NCI-H510A treated with DMSO at 0.1 percent for 48 hours (cell line): ENCODE data around the gene MIER2.

ENCODE experiments used
- DNase-seq: peaks from one replicate; lab custom pipeline; 2025; lab: John Stamatoyannopoulos, UW

MIER2 gene

GRCh38 chr19:330503-330902, 14.1 kb downstream of the MIER2 start:
- no peak for DNase-seq

GRCh38 chr19:329876-330275, 14.7 kb downstream of the MIER2 start:
- DNase-seq: no peak

GRCh38 chr19:328025-328505, 16.5 kb downstream of the MIER2 start:
- no peak for DNase-seq

GRCh38 chr19:327291-328024, 17.1 kb downstream of the MIER2 start:
- DNase-seq: no peak

GRCh38 chr19:326871-327270, 17.7 kb downstream of the MIER2 start:
- no peak for DNase-seq

- DNase-seq: no peak
These were observed 18.5 kb downstream of the MIER2 start for GRCh38 chr19:325937-326565.

GRCh38 chr19:325173-325936, 19.2 kb downstream of the MIER2 start:
- no peak for DNase-seq

GRCh38 chr19:324716-325115, 19.9 kb downstream of the MIER2 start:
- no peak for DNase-seq

GRCh38 chr19:322616-323015, 22.0 kb downstream of the MIER2 start:
- no peak for DNase-seq

- no peak for DNase-seq
These were observed 26.2 kb downstream of the MIER2 start for GRCh38 chr19:318509-318774.

GRCh38 chr19:317710-318508, 26.7 kb downstream of the MIER2 start:
- no peak for DNase-seq

GRCh38 chr19:315811-316210, 28.8 kb downstream of the MIER2 start:
- DNase-seq: no peak

GRCh38 chr19:313988-314815, 30.4 kb downstream of the MIER2 start:
- no peak for DNase-seq

- no peak for DNase-seq
These were observed 31.2 kb downstream of the MIER2 start for GRCh38 chr19:313169-313987.

- no peak for DNase-seq
These were observed 32.8 kb downstream of the MIER2 start for GRCh38 chr19:311813-312261.

GRCh38 chr19:310781-311496, 33.7 kb downstream of the MIER2 start:
- no peak for DNase-seq

GRCh38 chr19:310141-310651, 34.4 kb downstream of the MIER2 start:
- no peak for DNase-seq

- DNase-seq: no peak
These were observed 35.4 kb downstream of the MIER2 start for GRCh38 chr19:309206-309565.

GRCh38 chr19:308471-309205, 36.0 kb downstream of the MIER2 start:
- no peak for DNase-seq
